Islet precursor cell (in vitro differentiated cells): Measurements from ENCODE around the gene SF1.
A peak's percentile ranks its signal among the peaks of the same experiment; 100 is the strongest.

ENCODE experiments used
- DNase-seq: peaks from one replicate; pipeline ENCODE4 v3.0.0-alpha.2; 2018

The SF1 gene

GRCh38 chr11:64777449-64778222 is 706 bp downstream of the SF1 start:
- peak; percentile 80 for DNase-seq

GRCh38 chr11:64776875-64777274 is 1.5 kb downstream of the SF1 start:
- DNase-seq: no peak

DNA sequence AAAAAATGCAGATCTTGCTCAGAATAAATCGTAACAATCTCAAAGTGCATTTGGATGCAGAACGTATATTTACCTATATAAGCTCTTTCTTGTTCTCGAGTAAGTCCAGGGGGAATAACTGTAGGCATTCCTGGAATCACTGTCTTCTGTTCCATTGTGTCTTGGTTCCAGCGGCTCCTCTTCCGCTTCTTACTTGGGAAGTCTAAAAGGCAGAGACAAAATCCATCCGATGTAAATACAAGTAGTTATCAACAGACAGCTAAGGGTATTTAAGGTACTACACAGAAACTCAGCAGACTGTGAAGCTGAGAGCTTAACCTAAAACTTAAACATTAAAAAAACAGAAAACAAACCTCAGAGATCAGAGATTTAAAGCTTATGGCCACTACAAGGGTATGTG is 1.9 kb downstream of the SF1 start:
- no peak for DNase-seq

DNA sequence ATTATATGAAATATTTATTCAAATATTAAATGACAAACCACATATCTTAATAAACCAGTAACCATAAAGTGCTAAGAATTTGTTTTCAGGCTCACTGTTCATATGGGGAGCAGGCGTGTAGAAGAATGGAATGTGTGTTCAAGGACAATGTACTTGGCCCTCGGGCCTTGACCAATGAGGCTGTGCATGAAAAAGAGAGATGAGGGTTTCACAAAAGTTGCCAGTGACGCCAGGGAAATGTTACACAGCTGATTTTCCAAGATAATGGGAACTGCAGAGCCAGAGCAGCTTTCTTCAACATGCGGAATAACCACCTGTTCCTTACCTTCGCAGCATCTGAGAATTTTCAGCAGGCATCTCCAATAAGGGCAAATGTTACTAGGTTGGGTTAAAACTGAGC is 4.2 kb downstream of the SF1 start:
- DNase-seq: no peak

- no peak for DNase-seq
Measured at GRCh38 chr11:64772303-64773018, 5.9 kb downstream of the SF1 start.

GRCh38 chr11:64771861-64772260 is 6.5 kb downstream of the SF1 start:
- no peak for DNase-seq

DNA sequence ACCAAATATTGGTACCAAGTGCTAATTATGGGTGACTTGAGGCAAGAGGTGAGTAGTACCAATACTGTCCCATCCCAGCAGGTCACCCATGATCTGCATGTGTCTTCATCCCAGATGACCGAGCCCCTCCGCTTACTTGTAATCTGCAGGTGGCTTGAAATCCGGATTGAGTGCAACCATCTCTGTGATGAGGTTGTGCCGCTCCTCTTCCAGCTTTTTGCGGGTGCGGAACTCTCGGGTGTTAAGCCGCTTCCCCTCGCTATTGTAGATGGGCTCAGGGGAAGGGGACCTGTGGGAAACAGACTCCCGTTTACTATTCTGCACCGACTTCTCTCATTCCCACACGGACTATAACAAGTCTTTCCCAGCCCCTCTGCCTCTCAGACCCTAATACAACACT is 8.2 kb downstream of the SF1 start:
- no peak for DNase-seq

DNA sequence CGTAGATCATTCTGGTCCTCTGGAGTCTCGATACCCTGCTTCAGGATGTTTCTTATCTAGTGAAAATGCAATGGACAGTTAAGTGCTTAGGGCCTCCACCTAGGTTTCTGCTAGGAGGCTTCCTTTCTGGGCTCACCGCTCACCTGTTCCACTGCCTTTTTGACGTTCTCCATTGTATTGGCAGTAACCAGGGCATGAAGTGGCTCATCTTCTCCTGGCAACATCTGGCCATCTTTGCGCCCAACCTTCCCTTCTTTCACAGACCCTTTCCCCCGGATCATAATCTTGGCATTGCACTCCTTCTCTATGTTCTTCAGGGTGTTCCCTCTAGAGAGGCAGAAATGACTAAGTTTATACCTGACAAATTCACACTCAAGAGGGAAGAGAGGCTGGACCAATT is 9.1 kb downstream of the SF1 start:
- no peak for DNase-seq

- no peak for DNase-seq
Measured at GRCh38 chr11:64768300-64768694, 10.0 kb downstream of the SF1 start.

DNA sequence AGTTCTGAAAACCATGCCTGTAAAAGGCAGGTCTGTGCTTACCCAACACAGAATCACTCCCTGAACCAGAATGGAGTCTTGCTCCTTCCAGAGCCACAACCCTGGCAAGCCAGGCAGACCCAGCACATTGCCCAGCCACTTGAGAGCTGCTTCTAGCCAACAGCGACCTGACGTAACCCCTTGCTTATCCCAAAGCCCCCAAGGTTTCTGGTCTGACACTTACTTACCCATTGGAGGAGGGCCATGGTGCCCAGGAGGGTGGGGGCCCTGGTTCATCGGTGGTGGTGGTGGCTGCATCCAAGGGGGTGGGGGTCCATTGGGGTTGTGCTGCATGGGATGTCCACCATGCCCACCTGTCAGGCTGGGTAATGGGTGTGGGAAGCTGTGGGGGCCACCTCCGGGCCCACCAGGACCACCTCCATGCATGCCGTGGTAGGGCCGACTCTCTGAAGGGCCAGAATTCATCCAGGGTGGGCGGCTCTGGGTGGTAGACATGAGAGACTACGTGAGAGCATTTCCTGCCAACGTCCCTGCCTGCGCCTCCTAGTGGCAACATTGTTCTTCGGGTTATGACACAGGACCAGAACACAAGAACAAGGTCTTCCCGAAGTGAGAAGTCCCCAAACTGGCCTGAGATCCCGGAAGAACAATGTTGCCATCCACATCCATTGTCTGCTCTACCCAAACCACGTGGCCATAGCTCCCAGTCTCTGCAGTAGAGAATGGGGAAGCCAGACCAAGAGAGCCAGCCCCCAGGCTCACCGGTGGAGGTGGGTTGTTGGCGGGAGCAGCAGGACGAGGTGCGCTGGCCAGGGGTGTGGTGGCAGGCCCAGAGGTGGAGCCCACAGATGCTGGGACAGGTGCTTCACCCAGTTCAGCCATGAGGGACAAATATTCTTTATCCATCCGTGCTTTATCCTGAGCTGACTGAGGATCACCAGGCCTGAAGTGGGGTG is 10.7 kb downstream of the SF1 start:
- peak; percentile 88 for DNase-seq

DNA sequence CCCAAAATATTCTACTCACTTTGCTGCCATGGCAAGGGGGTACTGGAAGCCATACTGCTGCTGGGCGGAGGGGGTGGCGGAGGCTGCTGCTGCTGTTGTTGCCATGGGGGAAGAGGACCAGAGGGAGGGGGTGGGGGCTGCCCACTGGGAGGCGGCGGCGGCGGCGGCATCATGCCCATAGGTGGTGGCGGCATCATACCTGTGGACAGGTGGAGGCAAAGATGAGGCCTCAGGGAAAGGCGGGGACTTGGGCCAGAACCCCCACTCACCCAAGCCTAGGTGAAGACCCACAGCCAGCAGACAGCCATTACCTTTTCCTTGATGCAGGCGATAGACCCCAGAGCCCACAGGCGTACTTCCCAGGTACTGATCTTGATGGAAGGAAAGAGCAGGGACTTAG is 11.5 kb downstream of the SF1 start:
- peak; percentile 45 for DNase-seq

- peak; percentile 42 for DNase-seq
Measured at GRCh38 chr11:64765851-64766665, 12.3 kb downstream of the SF1 start.

- peak; percentile 52 for DNase-seq
Measured at GRCh38 chr11:64765291-64765850, 13.0 kb downstream of the SF1 start.

- peak; percentile 26 for DNase-seq
Measured at GRCh38 chr11:64764753-64765152, 13.6 kb downstream of the SF1 start.

DNA sequence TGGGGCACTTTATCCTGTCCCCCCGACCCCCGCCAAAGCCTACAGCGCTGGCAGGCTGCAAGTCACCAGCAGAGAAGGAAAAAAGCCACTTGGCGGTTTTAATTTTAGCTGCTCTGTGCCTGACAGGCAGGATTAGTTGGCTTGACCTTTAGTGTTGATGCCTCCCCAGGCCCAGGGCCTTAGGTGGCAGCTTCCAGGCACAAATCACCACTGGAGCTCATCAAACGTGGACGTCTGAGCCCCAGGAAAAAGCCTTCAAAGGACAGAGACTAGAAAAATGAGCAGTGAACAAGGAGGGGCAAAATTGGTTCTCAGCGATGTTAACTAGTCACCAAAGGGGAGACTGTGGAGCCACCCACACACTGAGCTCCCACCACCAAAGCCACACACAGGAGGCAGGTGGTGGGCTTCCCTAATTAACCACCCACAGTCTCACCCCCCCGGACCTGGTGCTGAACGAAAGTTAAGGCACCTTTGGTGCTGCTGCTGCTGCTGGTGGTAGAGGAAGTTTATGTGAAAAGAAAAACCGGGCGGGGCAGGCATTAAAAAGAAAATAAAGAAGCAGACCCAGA is 14.2 kb downstream of the SF1 start:
- no peak for DNase-seq

DNA sequence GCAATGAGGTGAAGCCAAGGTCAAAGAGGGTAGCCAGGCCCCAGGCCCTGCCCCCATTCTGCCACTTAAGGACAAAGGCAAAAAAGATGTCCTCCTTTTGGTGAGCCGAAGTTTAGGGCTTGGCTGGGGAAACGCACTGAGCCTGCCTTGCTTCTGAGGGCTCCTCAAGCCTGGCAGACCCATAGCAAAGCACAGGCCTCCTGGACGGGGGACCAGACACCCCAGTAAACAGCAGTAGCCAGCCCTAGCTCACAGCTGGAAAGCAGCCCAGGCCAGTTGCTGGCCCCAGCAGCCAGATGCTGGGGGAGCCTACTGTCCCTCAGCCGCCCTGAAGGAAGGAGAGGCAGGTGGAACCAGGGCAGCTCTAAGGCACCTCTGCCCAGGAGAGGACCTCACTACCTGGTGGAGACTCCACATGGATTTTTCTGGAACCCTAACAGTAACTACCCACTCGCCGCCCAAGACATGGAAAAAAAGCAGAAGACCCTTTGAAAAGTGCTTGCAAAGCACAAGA is 14.8 kb downstream of the SF1 start:
- DNase-seq: peak; percentile 43

DNA sequence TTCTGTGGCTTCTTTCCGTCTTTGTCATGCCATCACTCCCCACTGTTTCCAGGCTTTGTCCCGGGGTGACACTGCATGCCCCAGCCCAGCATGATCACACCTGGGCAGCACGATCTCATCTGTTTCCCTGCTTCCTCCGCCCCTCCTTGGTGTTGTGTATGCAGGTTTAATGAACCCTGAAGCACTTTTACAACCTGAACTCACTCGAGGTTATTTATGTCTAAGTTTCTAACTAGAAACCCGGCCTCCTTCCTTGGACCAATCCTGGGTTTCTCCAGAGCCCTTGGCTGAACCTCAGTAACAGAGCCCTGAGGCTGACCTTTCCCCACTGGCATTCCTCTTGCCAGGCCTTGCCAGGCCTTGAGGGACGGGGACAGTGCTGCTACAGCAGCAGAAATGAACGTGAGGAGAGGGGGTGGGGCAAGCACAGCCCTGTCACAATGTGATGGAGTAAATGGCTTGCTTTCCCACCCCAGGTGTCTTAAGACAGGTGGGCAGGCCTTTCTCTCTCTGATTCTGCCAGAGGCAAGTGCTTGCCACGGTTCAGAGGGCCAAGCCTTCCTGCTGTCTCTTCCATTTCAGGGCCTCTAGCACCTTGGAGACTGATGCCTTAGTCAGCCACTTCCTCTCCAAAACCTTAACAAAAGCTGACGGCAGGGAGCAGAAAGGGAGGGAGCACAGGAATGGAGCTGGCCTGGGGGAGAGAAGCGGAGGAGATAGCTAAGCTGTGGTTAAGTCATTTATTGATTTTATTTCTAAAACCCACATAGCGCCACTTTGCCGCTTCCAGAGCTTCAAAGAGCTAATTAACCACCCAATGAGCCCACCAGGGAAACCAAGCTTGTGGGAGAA is 15.4 kb downstream of the SF1 start:
- DNase-seq: peak; percentile 49

- DNase-seq: no peak
Measured at GRCh38 chr11:64762277-64762673, 16.1 kb downstream of the SF1 start.

DNA sequence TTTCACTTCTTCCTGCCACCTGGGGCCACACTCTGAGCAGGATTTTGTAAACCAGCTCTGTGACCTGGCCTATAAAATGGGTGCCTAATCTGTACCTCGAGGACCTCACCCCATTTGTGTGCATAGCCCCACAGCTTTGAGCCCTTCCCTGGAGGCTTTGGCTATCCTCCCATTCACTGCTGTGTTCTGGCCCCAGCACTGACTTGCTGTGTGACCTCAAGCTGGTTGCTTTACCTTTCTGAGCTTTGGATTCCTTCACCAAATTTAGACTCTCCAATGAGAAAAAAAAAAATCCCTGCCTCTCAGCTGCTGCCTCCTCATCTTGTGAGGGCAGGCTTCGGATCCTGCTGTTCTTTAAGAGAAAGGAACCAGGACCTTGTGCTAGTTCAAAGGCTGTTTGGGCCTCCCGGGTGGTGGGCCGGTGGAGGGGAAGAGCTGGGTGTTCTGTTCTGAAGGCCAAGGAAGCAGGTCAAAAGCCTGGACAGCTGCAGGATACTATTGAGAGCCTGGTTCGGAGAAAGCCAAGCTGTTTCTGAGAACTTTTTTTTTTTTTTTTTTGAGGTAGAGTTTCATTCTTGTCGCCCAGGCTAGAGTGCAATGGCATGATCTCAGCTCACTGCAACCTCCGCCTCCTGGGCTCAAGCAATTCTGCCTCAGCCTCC is 17.5 kb downstream of the SF1 start:
- DNase-seq: peak; percentile 47
